HG02798 (cell line): Measurements from ENCODE around the gene TENT4A.

Source experiments
- ATAC-seq: cut with Tn5 transposase; IDR thresholded peaks from one replicate; pipeline ENCODE4 v1.9.1; 2021; ENCODE audit warnings: mild to moderate bottlenecking; ENCODE audit not compliant: unreplicated experiment, poor library complexity

Gene TENT4A

DNA sequence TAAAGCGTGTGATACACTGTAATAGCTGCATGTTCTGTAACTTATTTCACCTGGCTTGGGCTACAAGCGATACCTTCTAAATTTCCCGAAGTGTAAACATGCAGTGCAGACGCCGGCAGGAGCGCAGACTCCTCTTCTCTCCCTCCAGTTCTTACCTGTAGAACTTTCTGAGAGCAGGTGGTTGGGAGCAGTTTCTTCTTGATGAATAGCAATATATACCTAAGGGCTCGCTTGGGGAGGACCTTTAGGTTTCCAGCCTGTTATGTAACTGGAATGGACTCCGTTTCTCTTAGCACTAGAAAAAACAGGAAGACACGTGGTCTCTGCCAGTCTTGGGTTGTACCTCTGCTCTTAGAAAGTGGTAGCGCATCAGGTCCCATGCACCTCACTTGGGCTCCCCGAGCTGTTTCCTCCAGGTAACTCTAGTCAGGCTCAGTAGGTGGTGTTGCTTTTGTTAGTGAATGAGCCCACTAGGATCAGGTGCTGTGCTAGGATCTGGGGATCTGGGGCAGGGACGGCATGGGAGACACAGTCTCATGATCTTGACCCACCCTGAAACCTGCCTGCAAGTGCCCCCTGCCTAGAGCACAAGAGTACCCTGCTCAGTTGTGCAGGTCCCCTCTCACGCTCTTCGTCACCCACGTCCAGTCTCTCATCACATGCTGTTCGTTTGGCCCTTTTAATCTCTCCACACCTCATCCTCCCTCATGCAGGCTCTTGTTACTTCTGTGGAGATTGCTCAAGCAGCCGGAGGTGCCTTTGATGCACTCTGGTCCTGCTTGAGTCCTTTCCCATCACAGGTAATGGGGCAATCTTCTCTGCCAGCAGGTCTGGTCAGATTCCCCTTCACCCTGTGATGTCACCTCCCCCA is 2.8 kb downstream of the TENT4A start:
- ATAC-seq = no peak

DNA sequence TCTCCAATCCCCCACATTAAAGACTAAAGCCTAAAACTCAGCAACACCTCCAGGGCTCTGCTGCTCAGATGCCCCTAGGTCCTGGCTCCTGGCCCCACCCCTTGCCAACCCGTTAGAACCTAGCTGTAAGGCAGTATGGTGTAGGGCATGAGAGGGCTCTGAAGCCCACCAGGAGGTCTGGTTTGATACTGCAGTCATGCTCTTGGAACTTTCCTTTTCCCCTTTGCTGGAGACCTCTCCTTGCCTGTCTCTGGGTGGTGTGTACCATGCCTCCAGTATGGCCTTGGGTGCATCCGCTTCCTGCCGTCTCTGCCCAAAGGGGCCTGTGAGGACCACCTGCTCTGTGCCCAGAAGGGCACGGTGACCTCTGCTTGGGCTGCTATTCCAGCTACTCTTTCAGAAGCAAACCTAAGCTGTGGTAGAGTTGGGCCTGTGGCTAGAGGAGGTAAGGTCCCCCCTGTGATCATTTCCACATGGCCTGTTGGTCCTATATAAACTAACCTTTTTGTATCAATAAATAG is 3.5 kb downstream of the TENT4A start:
- ATAC-seq = no peak

DNA sequence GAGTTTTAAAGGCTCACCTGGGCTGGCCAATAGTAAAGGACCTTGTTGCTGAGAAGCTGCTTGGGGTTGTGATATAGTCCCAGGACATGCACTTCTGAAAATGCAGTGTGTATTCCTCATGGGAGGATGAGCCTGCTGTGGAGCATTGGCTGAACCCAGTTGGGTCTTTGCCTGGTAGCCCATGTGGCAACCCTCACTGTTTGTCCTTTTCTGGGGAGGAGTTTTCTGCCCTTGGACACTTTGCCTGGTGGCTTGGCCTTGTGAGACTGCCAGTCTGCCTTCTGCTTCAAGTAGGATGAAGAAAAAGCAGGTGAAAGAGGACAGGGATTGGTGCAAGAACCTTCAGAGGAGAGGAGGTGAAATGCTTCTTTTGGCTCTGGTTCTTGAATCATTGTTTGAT is 4.0 kb downstream of the TENT4A start:
- ATAC-seq = no peak

DNA sequence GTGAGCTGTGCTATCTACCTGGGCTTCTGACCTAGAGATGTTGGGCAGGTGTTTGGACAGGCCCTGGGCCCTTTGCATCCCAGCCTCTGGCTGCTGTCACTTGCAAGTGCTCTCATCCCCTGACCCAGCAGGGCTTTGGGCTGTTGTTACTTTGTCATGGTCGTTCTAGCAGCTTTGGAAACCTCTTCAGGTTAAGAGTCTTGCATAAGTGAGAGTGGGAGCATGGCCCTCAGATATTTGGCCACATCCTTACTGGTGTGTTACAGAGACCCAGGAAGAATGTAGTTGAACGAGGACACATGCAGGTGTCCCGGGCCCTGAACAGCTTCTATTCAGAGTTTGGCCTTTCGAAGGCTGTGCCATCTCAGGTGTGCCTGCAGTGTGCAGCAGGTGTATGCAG is 4.5 kb downstream of the TENT4A start:
- no peak for ATAC-seq

DNA sequence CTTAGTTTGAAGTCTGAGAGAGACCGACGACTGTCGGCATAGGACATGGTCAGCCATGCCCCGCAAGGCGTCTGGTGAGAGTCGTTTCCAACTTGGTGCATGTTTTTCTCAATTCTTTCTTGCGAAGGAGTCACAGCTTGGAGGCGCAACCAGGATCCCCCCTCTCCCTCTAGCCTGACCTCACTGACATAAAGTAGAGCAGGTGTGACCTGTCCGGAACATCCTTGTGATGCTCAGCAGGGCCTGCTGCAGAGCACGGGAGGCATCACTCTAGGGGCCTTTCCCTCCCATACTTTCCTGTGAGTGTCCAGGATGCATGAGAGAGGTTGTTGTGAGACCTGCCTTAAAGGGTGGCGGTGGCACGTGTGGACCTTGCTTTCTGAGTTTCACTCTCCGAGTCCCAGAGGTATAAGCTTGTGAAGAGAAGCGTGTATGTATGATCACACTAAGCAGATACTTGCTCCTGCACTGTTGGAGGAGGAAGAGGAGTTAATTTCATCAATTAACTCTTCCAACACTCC is 5.0 kb downstream of the TENT4A start:
- ATAC-seq = no peak

DNA sequence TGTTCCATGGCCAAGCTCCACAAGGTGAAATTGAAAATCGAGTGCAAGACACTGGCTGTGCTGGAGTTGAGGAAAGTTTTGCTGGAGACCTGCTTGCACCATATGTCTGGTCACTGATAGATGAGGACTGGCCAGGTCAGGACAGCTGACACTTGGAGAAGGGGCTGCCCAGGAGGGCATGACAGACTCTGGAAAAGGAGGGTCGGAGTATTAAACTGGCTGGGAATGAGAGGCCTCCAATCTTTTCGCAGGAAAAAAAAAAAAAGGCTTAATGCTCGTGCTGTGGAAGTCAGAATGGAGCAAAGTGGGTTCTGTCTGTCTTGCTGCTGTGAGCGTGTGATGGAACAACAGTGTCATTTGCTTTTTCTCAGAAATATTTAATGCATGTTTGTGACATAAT is 5.5 kb downstream of the TENT4A start:
- ATAC-seq = no peak

DNA sequence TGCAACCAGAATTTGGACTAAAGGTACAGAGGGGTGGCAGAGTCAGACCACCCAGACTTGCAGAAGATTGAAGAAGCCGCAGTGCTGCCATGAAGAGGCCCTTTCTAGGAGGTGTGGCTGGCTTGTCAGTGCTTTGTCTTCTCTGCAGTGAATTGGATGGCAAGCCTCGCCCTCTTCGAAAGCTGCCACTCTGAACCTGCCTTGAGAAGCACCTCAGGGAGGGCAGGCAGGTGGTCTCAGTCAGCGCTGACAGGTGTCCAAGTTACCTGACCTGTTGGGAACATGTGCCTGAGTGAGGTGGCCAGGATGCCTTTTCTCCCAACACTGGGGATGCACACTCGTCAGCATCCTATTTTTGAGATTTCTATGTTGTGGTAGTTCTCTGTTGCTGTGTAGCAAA is 6.2 kb downstream of the TENT4A start:
- ATAC-seq = no peak

DNA sequence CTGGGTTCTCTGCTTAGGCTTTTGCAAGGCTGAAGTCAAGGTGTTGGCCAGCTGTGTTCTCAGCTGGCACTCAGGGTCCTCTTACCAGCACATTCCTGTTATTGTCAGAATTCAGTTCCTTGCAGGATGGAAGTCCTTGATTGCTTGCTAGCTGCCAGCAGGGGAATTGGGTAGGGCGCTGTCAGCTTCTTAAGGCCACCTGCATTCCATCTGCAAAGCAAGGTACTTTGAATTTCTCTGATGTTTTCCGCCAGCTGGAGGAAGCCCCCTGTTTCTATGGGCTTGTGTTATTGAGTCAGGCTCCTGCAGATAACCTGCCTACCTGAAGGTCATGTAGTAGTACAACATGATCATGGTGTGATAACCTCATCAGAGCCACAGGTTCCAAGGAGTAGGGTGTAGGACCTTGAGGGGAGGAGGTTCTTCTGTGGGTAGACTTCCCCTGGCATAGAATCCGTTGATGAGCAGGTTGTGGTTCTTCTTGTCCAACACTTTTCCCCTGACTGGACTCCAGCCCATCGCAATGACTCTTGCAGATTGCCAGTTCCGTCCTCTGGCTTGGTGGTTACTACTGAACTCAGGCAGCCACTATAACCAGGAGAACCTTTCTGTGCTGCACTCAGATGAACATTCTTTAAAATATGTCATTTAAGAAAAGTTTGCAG is 6.8 kb downstream of the TENT4A start:
- ATAC-seq = no peak

DNA sequence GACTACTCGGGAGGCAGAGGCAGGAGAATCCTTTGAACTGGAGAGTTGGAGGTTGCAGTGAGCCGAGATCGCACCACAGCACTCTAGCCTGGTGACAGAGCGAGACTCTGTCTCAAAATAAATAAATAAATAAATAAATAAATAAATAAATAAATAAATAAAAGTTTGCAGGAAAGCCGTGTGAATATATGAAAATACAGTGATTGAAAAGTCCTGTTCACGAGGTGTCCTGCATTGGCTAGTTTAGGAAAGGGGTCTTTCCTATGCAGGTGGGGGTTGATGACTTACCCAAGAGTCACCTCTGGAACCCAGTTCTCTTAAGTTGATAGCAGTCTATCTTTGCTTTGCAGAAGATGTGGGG is 7.3 kb downstream of the TENT4A start:
- no peak for ATAC-seq

DNA sequence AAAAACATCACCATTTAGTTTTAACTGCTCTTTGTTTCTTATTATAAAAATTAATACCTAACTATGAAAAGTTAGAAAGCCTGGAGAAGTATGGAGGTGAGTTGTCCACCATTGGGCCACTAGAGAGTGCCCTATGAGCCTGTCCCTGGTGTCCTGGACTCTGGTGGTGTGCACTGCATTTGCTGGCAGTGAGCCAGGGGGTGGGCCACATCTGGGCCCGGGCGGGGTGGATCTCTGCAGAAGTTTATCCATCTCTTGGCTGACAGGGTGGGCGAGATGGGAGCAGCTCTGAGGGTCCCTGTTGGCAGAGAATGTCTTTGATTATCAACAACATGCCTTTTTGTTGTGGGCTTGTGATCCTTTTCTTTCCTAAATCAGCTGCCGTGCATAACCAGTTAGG is 8.2 kb downstream of the TENT4A start:
- ATAC-seq = no peak

DNA sequence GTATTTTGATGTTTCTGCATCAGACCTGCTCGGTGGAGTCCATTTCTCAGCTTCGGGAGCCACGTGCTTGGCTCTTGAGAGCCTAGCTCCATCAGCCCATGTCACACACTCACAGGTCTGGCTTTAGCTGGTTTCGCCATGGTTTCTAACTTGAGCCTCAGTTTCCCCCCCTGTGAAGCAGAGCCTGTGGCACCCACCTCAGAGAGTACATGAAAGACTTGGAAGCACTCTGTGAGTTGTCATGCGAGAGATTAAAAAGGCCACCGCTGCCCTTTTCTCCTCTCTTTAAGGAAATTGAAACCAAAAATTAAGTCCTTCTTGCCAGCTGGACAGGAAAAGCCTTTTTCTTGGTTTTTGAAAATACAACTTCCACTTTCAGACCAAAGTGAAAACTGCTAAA is 8.8 kb downstream of the TENT4A start:
- ATAC-seq = peak; percentile 36

DNA sequence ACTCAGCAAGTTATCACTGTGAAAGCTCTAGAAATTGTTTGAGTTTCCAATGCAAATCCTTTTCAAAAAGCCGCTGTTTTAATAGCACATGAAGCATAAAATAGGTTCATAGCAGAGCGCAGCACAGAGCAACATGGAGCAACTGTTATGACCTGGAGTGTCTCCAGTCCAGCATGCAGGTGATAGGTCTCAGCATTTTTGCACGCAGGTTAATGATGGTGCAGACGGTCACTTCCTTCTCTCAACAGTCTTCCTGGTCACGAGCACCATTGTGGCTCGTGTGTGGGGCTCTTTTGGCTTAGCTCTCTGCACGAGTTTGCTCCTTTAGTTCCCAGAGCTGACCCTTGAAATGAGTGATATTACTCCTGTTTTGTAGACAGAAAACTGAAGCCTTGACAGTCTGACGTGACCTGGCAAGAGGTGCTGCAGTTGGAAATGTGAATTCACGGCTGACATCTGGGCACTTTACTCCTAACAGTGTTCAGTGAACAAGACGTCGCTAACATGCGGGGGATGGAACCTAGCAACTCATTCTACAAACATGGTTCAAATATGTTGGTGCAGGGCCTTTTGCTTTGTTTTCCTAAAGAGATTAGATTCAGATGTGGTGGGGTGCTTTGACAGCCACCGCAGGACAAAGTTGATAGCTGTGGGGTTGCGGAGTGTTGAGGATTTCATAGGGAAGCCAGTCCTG is 10.0 kb downstream of the TENT4A start:
- no peak for ATAC-seq

DNA sequence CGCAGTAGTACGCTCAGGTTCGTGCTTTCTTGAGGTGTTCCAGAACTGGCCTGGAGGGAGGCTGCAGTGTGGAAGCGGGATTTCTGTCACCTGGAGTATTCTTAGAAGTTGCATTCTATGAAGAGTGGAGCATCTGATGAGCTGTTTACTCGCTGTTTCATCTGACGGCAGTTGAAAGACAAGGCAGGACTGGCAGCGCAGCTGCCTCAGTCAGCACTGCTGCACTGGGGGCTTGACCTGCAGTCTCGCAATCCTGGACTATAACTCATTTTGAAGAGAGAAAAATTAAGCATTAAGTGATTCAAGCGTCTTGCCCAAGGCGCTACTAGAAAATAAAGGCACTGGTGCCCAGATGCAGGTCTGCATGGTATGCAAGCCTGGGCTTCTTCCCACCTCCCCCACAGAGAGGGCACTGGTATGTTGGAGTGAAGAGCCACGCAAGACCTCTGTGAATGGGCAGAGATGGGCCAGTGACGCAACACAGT is 10.6 kb downstream of the TENT4A start:
- no peak for ATAC-seq

DNA sequence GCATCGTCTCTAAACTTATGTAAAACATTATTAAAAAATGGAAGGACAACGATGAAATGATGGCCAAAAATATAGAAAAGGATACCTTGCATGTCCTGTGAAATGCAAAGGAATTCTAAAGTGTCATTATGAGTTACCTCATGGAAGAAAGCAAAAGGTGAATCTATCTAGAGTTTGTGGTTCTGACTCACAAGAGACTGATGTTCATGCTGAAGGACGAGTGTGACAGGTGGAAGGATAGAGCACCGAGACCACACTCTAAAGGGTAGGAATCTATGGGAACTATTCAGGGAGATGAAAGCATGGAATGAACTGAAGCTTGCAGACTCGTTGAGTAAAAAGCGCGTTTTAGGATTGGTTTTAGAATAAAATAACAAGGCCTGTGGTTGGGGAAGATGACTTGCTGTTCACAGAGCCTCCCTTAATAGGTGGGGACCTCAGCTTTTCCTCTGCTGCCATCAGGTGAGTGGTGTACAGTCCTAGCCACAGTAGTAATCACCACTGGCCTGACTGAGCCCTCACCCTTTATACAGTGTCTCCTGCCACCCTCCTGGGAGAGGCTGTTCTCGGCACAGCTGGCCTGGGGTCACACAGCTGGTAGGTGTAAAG is 11.2 kb downstream of the TENT4A start:
- ATAC-seq = no peak

DNA sequence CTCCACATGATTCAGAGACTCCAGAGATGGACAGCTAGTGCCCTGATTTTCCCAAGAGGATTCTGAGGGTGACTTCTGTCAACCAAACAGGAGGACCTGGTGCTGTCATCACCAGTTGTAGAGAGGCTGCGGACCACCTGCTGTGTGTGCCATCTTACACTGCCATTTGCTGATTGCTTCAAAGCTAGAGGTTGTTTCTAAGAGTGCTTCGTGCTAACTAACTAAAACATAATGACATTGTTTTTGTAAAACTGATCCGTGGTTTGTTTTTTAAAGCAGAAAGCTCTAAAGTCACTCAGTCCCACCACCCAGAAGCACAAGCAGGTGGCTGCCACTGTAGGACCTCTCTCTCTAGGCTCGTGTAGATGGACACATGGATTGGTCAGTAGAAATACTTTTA is 12.2 kb downstream of the TENT4A start:
- ATAC-seq = no peak

DNA sequence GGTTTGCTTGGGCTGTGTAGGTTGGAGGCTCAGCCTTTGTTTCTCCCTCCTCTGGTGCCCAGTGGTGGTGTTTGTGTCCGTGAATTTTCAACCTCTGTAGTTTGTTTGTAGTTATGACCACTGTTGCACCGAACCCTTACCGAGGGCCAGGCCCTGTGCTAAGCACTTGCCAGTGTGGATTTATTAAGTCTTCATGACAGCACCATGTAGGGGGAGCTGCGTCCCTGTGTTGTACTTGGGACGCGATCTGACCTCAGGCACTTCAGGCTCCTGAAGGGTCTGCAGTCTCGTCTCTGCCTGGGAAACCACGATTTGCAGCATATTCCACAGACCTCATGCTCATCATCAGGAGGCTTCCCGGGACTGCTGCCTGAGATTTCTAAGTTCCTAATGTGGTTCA is 12.8 kb downstream of the TENT4A start:
- ATAC-seq = no peak

DNA sequence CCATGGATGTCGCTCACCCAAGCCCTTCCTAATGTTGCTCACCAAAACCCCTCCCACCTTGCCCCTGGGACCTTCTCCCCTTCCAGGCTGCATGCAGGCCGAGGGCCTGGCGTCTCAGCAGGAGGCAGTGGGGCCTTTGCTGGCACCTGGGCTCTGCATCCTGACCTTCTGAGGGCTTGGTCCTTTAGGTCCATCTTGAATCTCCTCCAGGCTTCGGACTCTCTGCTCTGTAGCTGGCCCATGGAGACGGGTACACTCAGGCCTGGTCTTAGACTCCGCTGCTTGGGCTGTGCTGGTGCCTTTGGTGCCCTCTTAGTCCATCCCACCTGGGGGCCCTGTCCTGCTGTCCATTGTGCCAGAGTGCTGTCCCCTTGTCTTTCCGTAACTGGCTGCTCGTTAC is 14.0 kb downstream of the TENT4A start:
- no peak for ATAC-seq

DNA sequence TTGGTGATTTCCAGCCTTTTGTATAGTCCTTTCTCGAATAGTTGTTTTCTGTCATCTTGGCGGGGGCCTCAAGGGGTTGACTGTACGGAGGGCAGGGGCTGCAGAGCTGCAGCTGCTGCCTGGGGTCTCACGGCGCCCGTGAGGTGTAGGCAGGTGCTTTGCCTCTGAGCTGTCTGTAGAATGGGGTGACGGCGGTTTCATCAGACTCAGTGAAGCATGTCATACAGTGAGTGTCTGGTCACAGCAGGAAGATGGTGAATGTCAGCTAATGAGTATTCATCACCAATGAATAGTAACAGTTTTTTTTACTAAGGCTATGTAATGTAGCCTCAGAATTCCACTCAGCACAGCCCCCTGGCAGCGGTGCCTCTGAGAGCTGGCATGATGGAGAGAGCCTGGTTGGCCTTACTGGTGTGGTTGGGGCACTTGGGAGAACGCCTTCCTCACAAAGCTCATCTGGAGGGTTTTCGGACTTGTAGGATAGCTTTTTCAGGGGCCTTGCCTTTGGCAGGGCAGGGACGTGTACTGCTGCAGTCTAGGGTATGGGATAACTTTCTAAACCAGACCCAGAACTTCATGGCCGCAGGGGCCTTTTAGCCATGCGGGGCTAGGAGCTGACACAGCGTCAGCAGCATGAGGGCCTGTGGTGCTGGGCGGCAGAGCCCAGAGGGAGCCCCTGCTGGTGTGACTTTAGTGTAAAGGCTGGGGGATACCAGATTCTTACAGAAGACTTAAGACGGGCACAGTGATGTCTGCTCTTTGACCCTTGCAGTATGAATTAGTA is 15.0 kb downstream of the TENT4A start:
- peak; percentile 85 for ATAC-seq

DNA sequence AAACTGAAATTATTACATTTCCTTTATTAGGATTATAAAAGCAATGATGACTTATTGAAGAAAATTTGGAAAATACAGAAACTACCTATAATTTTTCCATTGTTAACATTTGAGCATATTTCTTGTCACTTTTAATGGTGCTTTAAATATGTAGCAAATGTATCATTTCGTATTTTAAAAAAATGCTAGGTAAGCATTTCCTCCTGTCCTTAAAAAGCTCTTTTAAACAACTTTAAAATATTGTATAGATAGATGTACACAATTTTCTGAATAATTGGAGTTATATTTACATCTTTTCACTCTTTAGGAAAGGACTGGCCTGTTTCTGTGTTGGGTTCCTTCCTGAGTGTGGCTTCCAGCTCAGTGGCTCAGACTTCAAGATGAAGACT is 15.6 kb downstream of the TENT4A start:
- ATAC-seq = no peak
